ENCODE results near the gene CHGA.

DNA sequence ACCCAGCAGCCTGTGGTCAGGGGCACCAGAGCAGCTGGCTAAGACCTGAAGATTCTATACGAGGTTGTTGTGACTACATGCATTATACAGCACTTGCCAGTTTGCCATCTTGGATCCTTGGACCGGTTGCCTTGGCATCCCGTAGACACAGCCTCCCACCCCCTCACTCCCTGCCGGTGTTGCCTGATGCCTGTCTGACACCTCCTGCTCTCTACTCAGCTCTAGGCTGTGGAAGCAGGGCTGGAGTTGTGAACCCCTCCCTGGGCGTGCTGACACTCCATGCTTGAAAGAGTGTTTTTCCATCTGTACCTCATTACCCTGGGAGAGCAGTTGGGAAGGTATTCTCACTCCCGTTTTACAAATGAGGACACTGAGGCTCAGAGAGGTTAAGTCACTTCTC is 2.5 kb downstream of the CHGA start:
- no peak for TF ChIP-seq CTCF (conservative IDR thresholded peaks at IDR 0.05; ENCODE audit: low read length)
- TF ChIP-seq EZH2phosphoT487 (IDR thresholded peaks at IDR 0.05; ENCODE audit: borderline replicate concordance) = no peak
